GM06990 (cell line): ENCODE measurements around the gene TBC1D2.

Experiments used
- DNase-seq: peaks from one replicate; pipeline ENCODE4 v3.0.0-alpha.2; 2011; ENCODE audit not compliant: insufficient read length; ENCODE audit errors: extremely low read depth
- H3K27me3 ChIP-seq: replicated peaks from 2 replicates; pipeline ENCODE4 v1.6.0; 2011; ENCODE audit warnings: low read length; ENCODE audit not compliant: control insufficient read depth, insufficient read depth
- H3K36me3 ChIP-seq: 2 replicates; pipeline ENCODE4 v1.5.1; 2011; ENCODE audit warnings: low read length; ENCODE audit not compliant: control insufficient read depth, insufficient read depth
- H3K4me3 ChIP-seq: replicated peaks from 2 replicates; pipeline ENCODE4 v1.5.1; 2011; ENCODE audit warnings: low read depth, mild to moderate bottlenecking, control low read depth, low read length
- CTCF ChIP-seq: IDR thresholded peaks from 2 replicates; pipeline ENCODE4 v1.5.1; 2011; ENCODE audit warnings: low read length, control low read depth, mild to moderate bottlenecking, inconsistent platforms; ENCODE audit not compliant: insufficient read depth, poor library complexity, severe bottlenecking

TBC1D2 gene

GRCh38 chr9:98240475-98240874 is 15.0 kb downstream of the TBC1D2 start:
- Histone ChIP-seq H3K27me3 (no peaks in the 10 kb centered on the region), H3K36me3 (no peaks in the 10 kb centered on the region), H3K4me3 (no peak overlapping the region)
- TF ChIP-seq CTCF = no peak
- no peak for DNase-seq

- DNase-seq = no peak
- no peak for TF ChIP-seq CTCF
- Histone ChIP-seq H3K4me3 (no peak overlapping the region), H3K27me3 (no peaks in the 10 kb centered on the region), H3K36me3 (no peaks in the 10 kb centered on the region)
Measured at GRCh38 chr9:98236901-98237487, 18.5 kb downstream of the TBC1D2 start.

- H3K27me3 ChIP-seq = no peaks in the 10 kb centered on the region
- TF ChIP-seq CTCF = no peak
- DNase-seq = no peak
Measured at GRCh38 chr9:98235126-98235525, 20.3 kb downstream of the TBC1D2 start.

GRCh38 chr9:98234245-98234825 is 21.1 kb downstream of the TBC1D2 start:
- Histone ChIP-seq H3K27me3 (no peaks in the 10 kb centered on the region), H3K4me3 (no peak overlapping the region), H3K36me3 (no peaks in the 10 kb centered on the region)
- no peak for TF ChIP-seq CTCF
- no peak for DNase-seq

More at GRCh38 chr9:98235126-98235525, 20.3 kb downstream of the TBC1D2 start:
- H3K4me3 ChIP-seq = no peak overlapping the region
- no peaks in the 10 kb centered on the region for H3K36me3 ChIP-seq

GRCh38 chr9:98232926-98233325 is 22.5 kb downstream of the TBC1D2 start:
- Histone ChIP-seq H3K4me3 (no peak overlapping the region), H3K36me3 (no peaks in the 10 kb centered on the region), H3K27me3 (no peaks in the 10 kb centered on the region)
- TF ChIP-seq CTCF = no peak
- no peak for DNase-seq

GRCh38 chr9:98231770-98232478 is 23.5 kb downstream of the TBC1D2 start:
- no peak for DNase-seq
- no peaks in the 10 kb centered on the region for H3K36me3 ChIP-seq

More at GRCh38 chr9:98231770-98232478, 23.5 kb downstream of the TBC1D2 start:
- no peak for TF ChIP-seq CTCF
- Histone ChIP-seq H3K4me3 (no peak overlapping the region), H3K27me3 (no peaks in the 10 kb centered on the region)
